Activated CD4-positive, alpha-beta T cell treated with anti-CD3 and anti-CD28 coated beads, Interleukin-2, amount 10 ng/mL, durations not matched to agents 24 days and 14 days (primary cell): Measurements from ENCODE around the gene ZNRF2. TPM values are rescaled to one million over a fixed set of nuclear protein-coding genes. Genes with fewer than 3 reads are reported as not detected.
"Not testable (repeated sequence)": the region's sequence is repeated elsewhere in the genome, so short reads cannot be mapped to it uniquely, and the experiment has no call there.

Experiments
- DNase-seq: peaks from one replicate; pipeline ENCODE4 v3.0.0; 2022
- H3K27ac Mint-ChIP-seq: one replicate; pipeline ENCODE4 v1.8.0; 2022; ENCODE audit warnings: mild to moderate bottlenecking, mixed read lengths
- H3K27me3 Mint-ChIP-seq: one replicate; pipeline ENCODE4 v1.8.0; 2022; ENCODE audit warnings: mixed read lengths
- H3K36me3 Mint-ChIP-seq: one replicate; pipeline ENCODE4 v1.8.0; 2022; ENCODE audit warnings: low read depth, mild to moderate bottlenecking, mixed read lengths
- H3K4me1 Mint-ChIP-seq: one replicate; pipeline ENCODE4 v1.8.0; 2021; ENCODE audit warnings: mixed read lengths
- H3K4me3 Mint-ChIP-seq: one replicate; pipeline ENCODE4 v1.8.0; 2022; ENCODE audit warnings: mild to moderate bottlenecking, moderate library complexity, mixed read lengths
- H3K9me3 Mint-ChIP-seq: one replicate; pipeline ENCODE4 v1.8.0; 2021; ENCODE audit warnings: mixed read lengths
- intact Hi-C: fragments of 100-400 bp; cut with micrococcal nuclease; formaldehyde crosslinking; loops from one replicate; pipeline ENCODE4 v1.15.1; 2023
- total RNA-seq: library from RNA; stranded (reverse); gene quantifications from 2 replicates; pipeline ENCODE4 v1.2.3, GENCODE V29; 2022

The ZNRF2 gene
- total RNA-seq, 1 donor from 2014 or later = 8.8 TPM

DNA sequence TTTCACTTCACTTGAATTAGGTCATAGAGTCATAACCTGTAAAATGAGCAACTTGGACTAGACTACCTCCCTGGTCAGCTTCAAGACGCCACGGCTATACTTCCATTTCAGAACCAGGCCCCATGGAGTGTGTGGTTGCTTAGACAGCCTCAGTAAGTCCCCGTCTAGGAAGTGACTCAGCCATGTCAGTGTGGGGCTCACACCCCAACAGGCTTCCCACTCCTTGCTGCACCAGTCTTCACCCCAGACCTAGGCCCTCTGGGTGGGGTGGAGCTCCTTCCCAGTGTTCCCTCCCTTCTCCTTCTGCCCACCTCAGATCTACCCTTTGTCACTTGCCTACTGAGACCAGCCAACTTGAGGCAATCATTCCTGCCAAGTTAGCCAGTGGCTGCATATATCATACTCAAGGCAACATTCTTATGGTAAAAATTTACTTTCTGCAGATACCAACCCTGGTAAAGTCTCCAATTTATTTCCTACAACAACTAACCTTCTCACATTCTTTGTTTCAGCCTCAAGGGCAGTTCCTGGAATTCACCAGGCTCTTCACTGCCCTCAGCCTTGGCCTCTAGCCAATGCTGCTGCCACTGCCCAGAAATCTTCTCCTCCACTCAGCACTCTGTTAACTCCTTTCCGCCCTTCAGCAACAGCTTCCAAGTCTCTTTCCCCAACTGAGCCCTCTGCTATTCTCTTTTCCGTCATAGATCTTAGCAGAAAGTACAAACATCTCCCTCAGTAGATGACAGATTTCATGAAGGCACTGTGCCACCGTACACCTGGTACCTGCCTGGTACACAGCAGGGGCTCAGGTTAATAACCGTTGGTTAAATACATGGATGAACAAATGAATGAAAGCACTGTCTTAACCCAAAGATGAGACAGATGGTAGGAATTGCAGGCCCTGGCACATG lies 31.3 kb upstream of the ZNRF2 start:
- H3K36me3 Mint-ChIP-seq = no peaks in the 10 kb centered on the region
- intact Hi-C loops = no loop called here
- H3K4me3 Mint-ChIP-seq = no peak overlapping the region
- peaks cover 6% of the 10 kb centered on the region for H3K4me1 Mint-ChIP-seq
- no peak for DNase-seq
- no peaks in the 10 kb centered on the region for H3K27me3 Mint-ChIP-seq
- no peak overlapping the region for H3K27ac Mint-ChIP-seq
- H3K9me3 Mint-ChIP-seq = no peaks in the 10 kb centered on the region

- Mint-ChIP-seq H3K27ac (no peak overlapping the region), H3K36me3 (no peaks in the 10 kb centered on the region), H3K4me3 (no peak overlapping the region), H3K9me3 (peaks cover under 1% of the 10 kb centered on the region), H3K27me3 (no peaks in the 10 kb centered on the region), H3K4me1 (peaks cover 6% of the 10 kb centered on the region)
- intact Hi-C loops = no loop called here
- DNase-seq = no peak
These were observed 30.6 kb upstream of the ZNRF2 start for GRCh38 chr7:30253796-30254165.

DNA sequence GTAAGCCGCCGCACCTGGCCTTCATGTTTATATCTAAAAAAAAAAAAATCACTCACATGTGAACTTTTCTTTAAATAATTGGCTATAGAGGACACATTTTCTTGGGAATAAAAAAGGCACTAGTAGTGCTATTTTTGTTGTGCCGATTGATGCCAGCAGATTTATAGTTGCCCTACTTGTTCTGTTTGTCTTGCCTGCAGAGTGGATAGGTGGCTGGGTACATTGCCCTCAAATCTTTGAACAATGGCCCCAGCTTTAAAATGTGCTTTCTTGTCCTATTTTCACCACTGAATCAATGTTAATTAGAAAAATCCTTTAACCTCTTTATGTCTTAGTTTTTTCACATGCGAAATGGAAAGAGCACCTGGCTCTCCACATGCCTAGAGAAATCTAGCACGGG lies 30.1 kb upstream of the ZNRF2 start:
- Mint-ChIP-seq H3K4me1 (peaks cover 6% of the 10 kb centered on the region), H3K9me3 (peaks cover 4% of the 10 kb centered on the region), H3K27ac (no peak overlapping the region)

GRCh38 chr7:30254717-30255063 lies 29.7 kb upstream of the ZNRF2 start:
- Mint-ChIP-seq H3K4me3 (no peak overlapping the region), H3K9me3 (peaks cover 4% of the 10 kb centered on the region), H3K4me1 (peaks cover 6% of the 10 kb centered on the region), H3K27me3 (no peaks in the 10 kb centered on the region), H3K27ac (no peak overlapping the region), H3K36me3 (no peaks in the 10 kb centered on the region)
- intact Hi-C loops = no loop called here
- DNase-seq = no peak

More for the DNA sequence above, 30.1 kb upstream of the ZNRF2 start:
- no peak overlapping the region for H3K4me3 Mint-ChIP-seq
- no peaks in the 10 kb centered on the region for H3K27me3 Mint-ChIP-seq
- intact Hi-C loops = no loop called here
- DNase-seq = no peak
- H3K36me3 Mint-ChIP-seq = no peaks in the 10 kb centered on the region

- peaks cover 6% of the 10 kb centered on the region for H3K4me1 Mint-ChIP-seq
- no peak overlapping the region for H3K4me3 Mint-ChIP-seq
- DNase-seq = no peak
- H3K9me3 Mint-ChIP-seq = peaks cover 4% of the 10 kb centered on the region
- H3K36me3 Mint-ChIP-seq = no peaks in the 10 kb centered on the region
- H3K27ac Mint-ChIP-seq = no peak overlapping the region
- intact Hi-C loops = no loop called here
- H3K27me3 Mint-ChIP-seq = no peaks in the 10 kb centered on the region
These were observed 29.2 kb upstream of the ZNRF2 start for GRCh38 chr7:30255064-30255769.

DNA sequence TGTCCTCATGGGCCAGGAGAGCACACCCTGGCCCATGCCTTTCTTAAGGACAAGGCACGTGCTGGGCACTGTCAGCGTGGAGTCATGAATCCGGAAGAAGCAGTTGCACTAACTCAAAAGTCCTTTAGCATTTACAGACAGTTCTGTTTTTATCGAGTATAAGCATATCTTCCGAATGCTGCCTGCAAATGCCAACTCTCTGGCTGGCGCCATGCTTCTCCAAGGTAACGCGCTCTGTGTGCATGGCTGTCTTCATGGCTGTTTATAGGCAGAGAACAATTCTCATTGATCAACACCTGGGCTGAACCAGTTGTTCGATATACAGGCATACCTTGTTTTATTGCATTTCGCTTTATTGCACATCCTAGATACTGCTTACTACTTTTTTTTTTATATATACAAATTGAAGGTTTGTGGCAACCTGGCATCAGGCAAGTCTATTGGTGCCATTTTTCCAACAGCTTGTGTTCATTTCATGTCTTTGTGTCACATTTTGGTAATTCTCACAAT lies 28.0 kb upstream of the ZNRF2 start:
- no peaks in the 10 kb centered on the region for H3K36me3 Mint-ChIP-seq
- intact Hi-C loops = no loop called here
- no peak for DNase-seq
- peaks cover 4% of the 10 kb centered on the region for H3K9me3 Mint-ChIP-seq
- H3K27ac Mint-ChIP-seq = no peak overlapping the region
- peaks cover 3% of the 10 kb centered on the region for H3K4me1 Mint-ChIP-seq
- H3K4me3 Mint-ChIP-seq = no peak overlapping the region
- no peaks in the 10 kb centered on the region for H3K27me3 Mint-ChIP-seq

GRCh38 chr7:30260246-30260768 lies 24.1 kb upstream of the ZNRF2 start:
- intact Hi-C loops = no loop called here
- Mint-ChIP-seq H3K4me3 (no peak overlapping the region), H3K4me1 (no peaks in the 10 kb centered on the region), H3K27ac (no peak overlapping the region), H3K9me3 (peaks cover 4% of the 10 kb centered on the region), H3K27me3 (peaks cover 2% of the 10 kb centered on the region), H3K36me3 (no peaks in the 10 kb centered on the region)
- DNase-seq = no peak

DNA sequence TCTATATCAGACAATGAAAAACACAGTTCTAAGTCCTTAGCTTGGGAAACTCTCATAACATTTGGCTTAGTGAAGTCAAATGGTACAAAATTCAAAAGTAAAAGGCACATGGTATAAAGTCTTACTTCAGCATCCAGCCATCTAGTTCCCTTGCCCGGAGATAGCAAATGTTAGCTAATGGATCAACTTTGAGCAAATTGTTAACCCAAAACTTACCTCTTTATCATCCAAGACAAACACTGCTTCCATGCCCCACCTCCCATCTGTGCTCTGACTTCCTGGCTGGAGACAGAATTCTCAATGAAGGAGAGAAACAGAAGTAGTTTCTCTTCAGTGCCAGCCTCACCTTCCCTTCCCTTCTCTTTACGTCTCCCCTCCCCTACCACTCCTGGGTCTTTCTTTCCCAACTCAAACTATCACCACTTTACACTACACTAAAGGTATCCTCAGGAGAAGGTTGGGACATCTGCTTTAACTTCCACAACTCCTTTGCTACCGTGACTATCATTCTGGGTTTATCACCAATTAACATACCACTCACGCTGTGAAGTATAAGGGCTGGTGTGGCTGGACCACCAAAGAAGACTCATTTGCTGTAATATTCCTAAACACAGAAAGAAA lies 21.2 kb upstream of the ZNRF2 start:
- H3K9me3 Mint-ChIP-seq = peaks cover 4% of the 10 kb centered on the region
- no peak for DNase-seq
- no peaks in the 10 kb centered on the region for H3K4me1 Mint-ChIP-seq
- H3K36me3 Mint-ChIP-seq = no peaks in the 10 kb centered on the region
- intact Hi-C loops = no loop called here
- no peak overlapping the region for H3K27ac Mint-ChIP-seq
- no peak overlapping the region for H3K4me3 Mint-ChIP-seq
- H3K27me3 Mint-ChIP-seq = peaks cover 6% of the 10 kb centered on the region

DNA sequence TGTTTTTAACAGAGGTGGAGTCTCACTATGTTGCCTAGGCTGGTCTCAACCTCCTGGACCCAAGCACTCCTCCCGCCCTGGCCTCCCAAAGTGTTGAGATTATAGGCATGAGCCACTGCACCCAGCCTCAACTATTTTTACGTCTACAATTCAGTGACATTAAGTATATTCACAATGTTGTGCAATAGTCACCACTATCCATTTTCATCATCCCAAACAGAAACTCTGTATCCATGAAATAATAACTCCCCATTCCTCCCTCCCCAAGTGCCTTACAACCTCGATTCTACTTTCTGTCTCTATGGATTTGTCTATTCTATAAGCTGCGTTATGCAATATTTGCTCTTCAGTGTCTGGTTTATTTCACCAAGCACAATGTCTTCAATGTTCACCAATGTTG lies 20.3 kb upstream of the ZNRF2 start:
- H3K4me3 Mint-ChIP-seq = no peak overlapping the region
- H3K36me3 Mint-ChIP-seq = no peaks in the 10 kb centered on the region
- H3K9me3 Mint-ChIP-seq = peaks cover under 1% of the 10 kb centered on the region
- H3K27me3 Mint-ChIP-seq = peaks cover 6% of the 10 kb centered on the region
- no peak for DNase-seq
- no peak overlapping the region for H3K27ac Mint-ChIP-seq
- H3K4me1 Mint-ChIP-seq = no peaks in the 10 kb centered on the region
- intact Hi-C loops = no loop called here

GRCh38 chr7:30265189-30265588 lies 19.2 kb upstream of the ZNRF2 start:
- H3K9me3 Mint-ChIP-seq, H3K27ac Mint-ChIP-seq, H3K27me3 Mint-ChIP-seq, intact Hi-C loops, H3K4me3 Mint-ChIP-seq, DNase-seq, H3K36me3 Mint-ChIP-seq, H3K4me1 Mint-ChIP-seq: not testable (repeated sequence)

GRCh38 chr7:30266686-30267085 lies 17.7 kb upstream of the ZNRF2 start:
- no peak overlapping the region for H3K4me3 Mint-ChIP-seq
- DNase-seq = no peak
- H3K27me3 Mint-ChIP-seq = peaks cover 9% of the 10 kb centered on the region
- H3K36me3 Mint-ChIP-seq = no peaks in the 10 kb centered on the region
- no peaks in the 10 kb centered on the region for H3K4me1 Mint-ChIP-seq
- no peaks in the 10 kb centered on the region for H3K9me3 Mint-ChIP-seq
- no peak overlapping the region for H3K27ac Mint-ChIP-seq
- intact Hi-C loops = no loop called here

DNA sequence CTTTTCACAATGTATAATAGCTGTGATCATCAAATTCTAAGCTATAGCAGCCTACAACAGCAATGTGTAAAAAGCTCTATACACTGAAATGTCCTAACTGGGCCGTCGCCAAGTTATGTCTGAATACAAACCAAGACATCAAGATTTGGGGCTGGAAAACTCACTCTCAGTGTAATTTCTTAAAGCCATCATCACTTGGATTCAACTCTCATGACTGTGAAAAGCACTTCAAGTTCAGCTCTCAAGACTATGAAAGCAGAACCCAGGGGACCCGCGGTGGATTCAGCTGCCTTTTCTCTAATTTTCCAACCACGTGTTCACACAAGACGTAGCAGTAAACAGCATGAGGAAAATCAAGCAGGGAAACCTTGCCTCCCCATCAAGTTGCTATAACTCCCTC lies 15.8 kb upstream of the ZNRF2 start:
- intact Hi-C loops = no loop called here
- DNase-seq = no peak
- Mint-ChIP-seq H3K36me3 (no peaks in the 10 kb centered on the region), H3K27me3 (peaks cover 10% of the 10 kb centered on the region), H3K9me3 (no peaks in the 10 kb centered on the region), H3K4me3 (no peak overlapping the region), H3K27ac (no peak overlapping the region), H3K4me1 (no peaks in the 10 kb centered on the region)

DNA sequence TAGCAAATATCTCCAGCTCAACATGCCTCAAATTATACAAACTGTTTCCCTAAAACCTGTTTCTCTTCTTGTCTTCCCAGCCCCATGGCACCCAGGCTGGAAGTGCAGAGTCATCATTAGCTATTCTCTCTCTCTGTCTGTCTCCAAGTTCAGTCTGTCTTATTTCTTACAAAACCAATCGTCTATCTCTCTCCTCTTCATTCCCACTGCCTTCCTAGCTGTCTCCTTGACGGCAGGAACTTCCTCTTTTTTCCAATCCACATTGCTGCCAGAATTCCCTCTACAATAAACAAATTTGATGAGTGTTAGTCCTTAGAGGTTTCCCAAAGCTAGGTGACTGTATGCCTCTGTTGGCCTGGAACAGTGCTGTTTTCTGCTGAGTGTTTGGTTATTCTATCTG lies 14.9 kb upstream of the ZNRF2 start:
- Mint-ChIP-seq H3K27ac (no peak overlapping the region), H3K4me1 (no peaks in the 10 kb centered on the region), H3K9me3 (no peaks in the 10 kb centered on the region), H3K4me3 (no peak overlapping the region), H3K27me3 (peaks cover 12% of the 10 kb centered on the region), H3K36me3 (no peaks in the 10 kb centered on the region)
- intact Hi-C loops = no loop called here
- DNase-seq = no peak

- Mint-ChIP-seq H3K27me3 (peaks cover 10% of the 10 kb centered on the region), H3K27ac (no peak overlapping the region), H3K4me3 (no peak overlapping the region), H3K9me3 (no peaks in the 10 kb centered on the region), H3K36me3 (no peaks in the 10 kb centered on the region), H3K4me1 (no peaks in the 10 kb centered on the region)
- DNase-seq = no peak
- intact Hi-C loops = no loop called here
These were observed 13.5 kb upstream of the ZNRF2 start for GRCh38 chr7:30270921-30271320.
